ENCODE data around the gene ZPBP2. TPM values are rescaled to one million over a fixed set of nuclear protein-coding genes. Genes with fewer than 3 reads are reported as not detected.

Gene ZPBP2
- total RNA-seq (2016; rRNA removed; fragmentation: Illumina TruSeq; extraction: Trizol) (not detected in 2 replicates), polyA plus RNA-seq (2011; rRNA removed) (not detected in 2 replicates), polyA minus RNA-seq (2011; rRNA and poly(A)+ RNA removed; ENCODE audit: low replicate concordance) (not detected in 2 replicates), Bru-seq, nascent RNA (not detected), BruChase-seq, experiment 1, labeled RNA remaining after a 6-hour chase (not detected), BruChase-seq, experiment 2, labeled RNA remaining after a 2-hour chase (not detected)
- total RNA-seq (2016; cell fraction: cytosol; rRNA removed; fragmentation: Illumina TruSeq; extraction: Trizol; ENCODE audit: low read depth), result not detected in 2 replicates
- not detected in 2 replicates for total RNA-seq (2016; cell fraction: insoluble cytoplasmic fraction; rRNA removed; fragmentation: Illumina TruSeq; extraction: Trizol)
- total RNA-seq (2016; cell fraction: membrane; rRNA removed; fragmentation: Illumina TruSeq; extraction: Trizol), result not detected in 2 replicates
- total RNA-seq (2016; cell fraction: nucleus; rRNA removed; fragmentation: Illumina TruSeq; extraction: Trizol), result not detected in 2 replicates
- not detected in 2 replicates for polyA plus RNA-seq (2011; cell fraction: cytosol; rRNA removed)
- polyA plus RNA-seq (2011; cell fraction: nucleus; rRNA removed), result not detected in 2 replicates
- not detected in 2 replicates for polyA plus RNA-seq (2012)
- not detected in 2 replicates for polyA plus RNA-seq (2016; cell fraction: cytosol; fragmentation: Illumina TruSeq; extraction: Trizol; ENCODE audit: low read depth)
- polyA plus RNA-seq (2016; cell fraction: insoluble cytoplasmic fraction; fragmentation: Illumina TruSeq; extraction: Trizol; ENCODE audit: low read depth), result not detected in 2 replicates
- polyA plus RNA-seq (2016; cell fraction: membrane; fragmentation: Illumina TruSeq; extraction: Trizol; ENCODE audit: low read depth), result not detected in 2 replicates
- not detected in 2 replicates for polyA plus RNA-seq (2016; cell fraction: nucleus; fragmentation: Illumina TruSeq; extraction: Trizol; ENCODE audit: insufficient read depth, low read depth)
- polyA minus RNA-seq (2011; cell fraction: cytosol; rRNA and poly(A)+ RNA removed), result not detected in 2 replicates
- not detected in 2 replicates for polyA minus RNA-seq (2011; cell fraction: nucleus; rRNA and poly(A)+ RNA removed)
- long read RNA-seq, experiment 1, result 0 reads
- long read RNA-seq, experiment 2, result 0 reads

GRCh38 chr17:39867880-39868553, at the start of gene ZPBP2:
Gene ZPBP2 (plus strand): TSS chr17:39868202. CDS start chr17:39868355, 153 bp downstream.
- H3K27ac ChIP-seq (ENCODE audit: extremely low read length, insufficient read depth, low read length), result no peak within 1 kb of the TSS
- no peak within 1 kb of the TSS for H3K9ac ChIP-seq (ENCODE audit: insufficient read depth, low read depth, low read length)
- CTCF ChIA-PET (ENCODE audit: low intra/inter-chr PET ratio, low total read pairs), result no interaction called here
- ATAC-seq (no peak), FAIRE-seq (no peak), DNase-seq (ENCODE audit: low spot score) (no peak)
- no peaks in the 10 kb centered on the region for H3K79me2 ChIP-seq (ENCODE audit: insufficient read depth, low read length)
- no peaks in the 10 kb centered on the region for H4K20me1 ChIP-seq (ENCODE audit: insufficient read depth, low read length)
- POLR2A ChIA-PET, result no interaction called here
- 78% methylated on average over 67 of the region's 67 CpGs for WGBS (ENCODE audit: low lambda C conversion rate)
- H3K4me2 ChIP-seq (ENCODE audit: low read depth, low read length), result no peak within 1 kb of the TSS
- intact Hi-C loops (cut with micrococcal nuclease; ENCODE audit: unreplicated experiment) (loop anchor here (10.0 kb wide), 1 partner anchor 93 kb away; no protein-coding TSS in a partner anchor), in situ Hi-C loops (cut with HindIII; ENCODE audit: extremely low pct_ligation_motif_present, low pct_unique_long_range_greater_than_20kb) (no loop called here)
- no TSS peak for BruUV-seq (replicated peaks)
- H2AFZ ChIP-seq (ENCODE audit: low read length), result no peak within 1 kb of the TSS
- H3K27me3 ChIP-seq (ENCODE audit: control insufficient read depth in 1 of 2, insufficient read depth in 2 of 2, low read length in 2 of 2), result peaks cover 6 to 48% of the 10 kb centered on the region in 2 experiments
- H3K4me1 ChIP-seq (ENCODE audit: insufficient read depth, low read length), result peaks cover 5% of the 10 kb centered on the region
- no peaks in the 10 kb centered on the region for H3K9me3 ChIP-seq (ENCODE audit: low read length)
- no peaks in the 10 kb centered on the region for H3K36me3 ChIP-seq (replicated peaks in 1 of 2; ENCODE audit: control insufficient read depth in 1 of 2, insufficient read depth in 2 of 2, low read length in 2 of 2)
- H3K4me3 ChIP-seq (replicated peaks in 1 of 3; ENCODE audit: insufficient read depth in 1 of 3, low read depth in 2 of 3, low read length in 3 of 3), result no peak within 1 kb of the TSS
- TF ChIP-seq EHMT2 (IDR thresholded peaks at IDR 0.05; ENCODE audit: borderline replicate concordance, low read depth, low read length) (no peak), AFF4 (CRISPR knock-in tag; IDR thresholded peaks at IDR 0.05) (no peak), SKIL (CRISPR knock-in tag; IDR thresholded peaks at IDR 0.05; ENCODE audit: borderline replicate concordance) (no peak), SRSF1 (optimal IDR thresholded peaks at IDR 0.05; ENCODE audit: low read depth, low read length) (no peak), TRAFD1 (CRISPR knock-in tag; IDR thresholded peaks at IDR 0.05; ENCODE audit: borderline replicate concordance) (no peak), MAFF (IDR thresholded peaks at IDR 0.05; ENCODE audit: low read depth, low read length) (no peak), THAP11 (CRISPR knock-in tag; IDR thresholded peaks at IDR 0.05) (no peak), E2F1 (CRISPR knock-in tag; IDR thresholded peaks at IDR 0.05) (no peak), HNRNPK (IDR thresholded peaks at IDR 0.05; ENCODE audit: low read depth, low read length, poor library complexity, severe bottlenecking) (no peak), TRIM24 (CRISPR knock-in tag; IDR thresholded peaks at IDR 0.05) (no peak)
